GM21526 (cell line): ENCODE results near the gene CD22.
"Not testable (repeated sequence)": the region's sequence is repeated elsewhere in the genome, so short reads cannot be mapped to it uniquely, and the experiment has no call there.

Experiments used
- ATAC-seq: cut with Tn5 transposase; IDR thresholded peaks from one replicate; pipeline ENCODE4 v1.9.1; 2021; ENCODE audit warnings: moderate library complexity; ENCODE audit not compliant: unreplicated experiment, low FRiP score

The CD22 gene

GRCh38 chr19:35378356-35378755 is 49.4 kb downstream of the CD22 start:
- no peak for ATAC-seq

GRCh38 chr19:35379545-35379944 is 50.6 kb downstream of the CD22 start:
- ATAC-seq, result not testable (repeated sequence)

GRCh38 chr19:35379992-35380391 is 51.0 kb downstream of the CD22 start:
- ATAC-seq, result no peak

GRCh38 chr19:35380450-35381124 is 51.6 kb downstream of the CD22 start:
- ATAC-seq, result no peak

GRCh38 chr19:35381318-35381717 is 52.3 kb downstream of the CD22 start:
- ATAC-seq, result no peak

GRCh38 chr19:35381926-35382325 is 52.9 kb downstream of the CD22 start:
- no peak for ATAC-seq

- ATAC-seq, result no peak
Measured at GRCh38 chr19:35383536-35383935, 54.5 kb downstream of the CD22 start.

GRCh38 chr19:35388277-35389054 is 59.5 kb downstream of the CD22 start:
- no peak for ATAC-seq

- ATAC-seq, result no peak
Measured at GRCh38 chr19:35389192-35389861, 60.3 kb downstream of the CD22 start.

GRCh38 chr19:35392742-35393715 is 64.0 kb downstream of the CD22 start:
- no peak for ATAC-seq

GRCh38 chr19:35395382-35396199 is 66.6 kb downstream of the CD22 start:
- no peak for ATAC-seq

- no peak for ATAC-seq
Measured at GRCh38 chr19:35396240-35396885, 67.4 kb downstream of the CD22 start.
